Panc1 (cell line): ENCODE results near the gene EDDM3A.
"Not testable (repeated sequence)": the region's sequence is repeated elsewhere in the genome, so short reads cannot be mapped to it uniquely, and the experiment has no call there.

Source experiments
- POLR2AphosphoS5 ChIP-seq: IDR thresholded peaks from 2 replicates; pipeline ENCODE4 v1.6.1; 2012; ENCODE audit warnings: mild to moderate bottlenecking, low read depth, low read length, moderate library complexity
- SIN3A ChIP-seq: IDR thresholded peaks from 2 replicates; pipeline ENCODE4 v1.6.1; 2012; ENCODE audit warnings: low read depth, mild to moderate bottlenecking, low read length, moderate library complexity, borderline replicate concordance; ENCODE audit not compliant: insufficient read depth
- TCF7L2 ChIP-seq: IDR thresholded peaks from 2 replicates; pipeline ENCODE4 v1.6.1; 2011; ENCODE audit warnings: mild to moderate bottlenecking, low read depth, low read length, inconsistent platforms
- TF ChIP-seq, protein P1 (sequence below): fragments of 450-650 bp; IDR thresholded peaks from 2 replicates; pipeline ENCODE4 v1.5.1; 2017; ENCODE audit warnings: mild to moderate bottlenecking

DNA sequence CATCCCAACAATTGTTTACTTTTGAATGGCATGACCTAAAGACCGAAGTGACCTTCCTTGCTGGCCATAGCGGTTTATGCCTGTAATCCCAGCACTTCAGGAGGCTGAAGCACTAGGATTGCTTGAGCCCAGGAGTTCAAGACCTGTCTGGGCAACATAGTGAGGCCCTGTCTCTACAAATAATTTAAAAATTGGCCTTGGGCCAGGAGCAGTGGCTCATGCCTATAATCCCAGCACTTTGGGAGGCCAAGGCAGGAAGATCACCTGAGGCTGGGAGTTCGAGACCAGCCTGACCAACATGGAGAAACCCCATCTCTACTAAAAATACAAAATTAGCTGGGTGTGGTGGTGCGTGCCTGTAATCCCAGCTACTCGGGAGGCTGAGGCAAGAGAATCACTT lies 13.8 kb downstream of the EDDM3A start:
- TF ChIP-seq TCF7L2, POLR2AphosphoS5, SIN3A: not testable (repeated sequence)
- TF ChIP-seq, protein P1, sequence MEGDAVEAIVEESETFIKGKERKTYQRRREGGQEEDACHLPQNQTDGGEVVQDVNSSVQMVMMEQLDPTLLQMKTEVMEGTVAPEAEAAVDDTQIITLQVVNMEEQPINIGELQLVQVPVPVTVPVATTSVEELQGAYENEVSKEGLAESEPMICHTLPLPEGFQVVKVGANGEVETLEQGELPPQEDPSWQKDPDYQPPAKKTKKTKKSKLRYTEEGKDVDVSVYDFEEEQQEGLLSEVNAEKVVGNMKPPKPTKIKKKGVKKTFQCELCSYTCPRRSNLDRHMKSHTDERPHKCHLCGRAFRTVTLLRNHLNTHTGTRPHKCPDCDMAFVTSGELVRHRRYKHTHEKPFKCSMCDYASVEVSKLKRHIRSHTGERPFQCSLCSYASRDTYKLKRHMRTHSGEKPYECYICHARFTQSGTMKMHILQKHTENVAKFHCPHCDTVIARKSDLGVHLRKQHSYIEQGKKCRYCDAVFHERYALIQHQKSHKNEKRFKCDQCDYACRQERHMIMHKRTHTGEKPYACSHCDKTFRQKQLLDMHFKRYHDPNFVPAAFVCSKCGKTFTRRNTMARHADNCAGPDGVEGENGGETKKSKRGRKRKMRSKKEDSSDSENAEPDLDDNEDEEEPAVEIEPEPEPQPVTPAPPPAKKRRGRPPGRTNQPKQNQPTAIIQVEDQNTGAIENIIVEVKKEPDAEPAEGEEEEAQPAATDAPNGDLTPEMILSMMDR = not testable (repeated sequence)
